OCI-LY7 (cell line): ENCODE data around the gene SAE1.

Source experiments
- EZH2phosphoT487 ChIP-seq: fragments of 200-600 bp; sonication (generic); IDR thresholded peaks from 2 replicates; pipeline ENCODE4 v1.6.1; 2018; ENCODE audit warnings: low read depth, borderline replicate concordance, mild to moderate bottlenecking, mixed run types, antibody characterized with exemption, low read length, moderate library complexity, mixed read lengths
- TF ChIP-seq, protein P1 (sequence below): fragments of 200-600 bp; sonication (generic); conservative IDR thresholded peaks from 2 replicates; pipeline ENCODE4 v1.5.1; 2014; ENCODE audit warnings: mild to moderate bottlenecking, antibody characterized with exemption, low read length, moderate library complexity, mixed read lengths

GRCh38 chr19:47210180-47210490 lies 79.5 kb downstream of the SAE1 start:
- TF ChIP-seq, protein P1, sequence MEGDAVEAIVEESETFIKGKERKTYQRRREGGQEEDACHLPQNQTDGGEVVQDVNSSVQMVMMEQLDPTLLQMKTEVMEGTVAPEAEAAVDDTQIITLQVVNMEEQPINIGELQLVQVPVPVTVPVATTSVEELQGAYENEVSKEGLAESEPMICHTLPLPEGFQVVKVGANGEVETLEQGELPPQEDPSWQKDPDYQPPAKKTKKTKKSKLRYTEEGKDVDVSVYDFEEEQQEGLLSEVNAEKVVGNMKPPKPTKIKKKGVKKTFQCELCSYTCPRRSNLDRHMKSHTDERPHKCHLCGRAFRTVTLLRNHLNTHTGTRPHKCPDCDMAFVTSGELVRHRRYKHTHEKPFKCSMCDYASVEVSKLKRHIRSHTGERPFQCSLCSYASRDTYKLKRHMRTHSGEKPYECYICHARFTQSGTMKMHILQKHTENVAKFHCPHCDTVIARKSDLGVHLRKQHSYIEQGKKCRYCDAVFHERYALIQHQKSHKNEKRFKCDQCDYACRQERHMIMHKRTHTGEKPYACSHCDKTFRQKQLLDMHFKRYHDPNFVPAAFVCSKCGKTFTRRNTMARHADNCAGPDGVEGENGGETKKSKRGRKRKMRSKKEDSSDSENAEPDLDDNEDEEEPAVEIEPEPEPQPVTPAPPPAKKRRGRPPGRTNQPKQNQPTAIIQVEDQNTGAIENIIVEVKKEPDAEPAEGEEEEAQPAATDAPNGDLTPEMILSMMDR = no peak
- TF ChIP-seq EZH2phosphoT487 = no peak
